HepG2 (cell line): ENCODE results near the gene TLE1.

Source experiments
- ELF1 ChIP-seq: sonication (generic); formaldehyde crosslinking; IDR thresholded peaks from 2 replicates; pipeline ENCODE4 v1.4.0; 2020; ENCODE audit warnings: missing genetic modification reagents
- GABPB1 ChIP-seq: IDR thresholded peaks from 2 replicates; pipeline ENCODE4 v1.6.1; 2016; ENCODE audit warnings: mild to moderate bottlenecking, missing genetic modification reagents, moderate library complexity, missing compliant biosample characterization
- HNRNPL ChIP-seq: fragments of 200-400 bp; formaldehyde crosslinking; IDR thresholded peaks from 2 replicates; pipeline ENCODE4 v1.6.1; 2017; ENCODE audit warnings: mild to moderate bottlenecking, low read depth, low read length
- KLF12 ChIP-seq: sonication (generic); formaldehyde crosslinking; IDR thresholded peaks from 2 replicates; pipeline ENCODE4 v1.4.0; 2020; ENCODE audit warnings: missing genetic modification reagents, borderline replicate concordance
- MYC ChIP-seq: sonication (generic); formaldehyde crosslinking; IDR thresholded peaks from 2 replicates; pipeline ENCODE4 v1.9.0; 2021; ENCODE audit warnings: missing genetic modification reagents, borderline replicate concordance
- NFIB ChIP-seq: sonication (generic); formaldehyde crosslinking; IDR thresholded peaks from 2 replicates; pipeline ENCODE4 v1.9.0; 2021; ENCODE audit warnings: missing genetic modification reagents, mild to moderate bottlenecking, borderline replicate concordance
- NKX3-1 ChIP-seq: sonication (generic); formaldehyde crosslinking; IDR thresholded peaks from 2 replicates; pipeline ENCODE4 v1.5.0; 2020; ENCODE audit warnings: missing genetic modification reagents
- NR2C2 ChIP-seq: sonication (generic); formaldehyde crosslinking; IDR thresholded peaks from 2 replicates; pipeline ENCODE4 v1.4.0; 2020; ENCODE audit warnings: missing genetic modification reagents, mild to moderate bottlenecking, moderate library complexity, borderline replicate concordance
- POLR2A ChIP-seq, 2 experiments: IDR thresholded peaks; 2 replicates each; pipeline ENCODE4 v1.6.1; 2011; ENCODE audit warnings: low read depth in 2 of 2, low read length in 2 of 2, mild to moderate bottlenecking in 1 of 2, moderate library complexity in 1 of 2; ENCODE audit not compliant: insufficient read depth in 1 of 2
- SOX13 ChIP-seq, 3 experiments: fragments of 450-650 bp in 1 of 3; sonication (generic) in 1 of 3; formaldehyde crosslinking in 1 of 3; IDR thresholded peaks in 2 of 3; conservative IDR thresholded peaks in 1 of 3; 2 replicates each; pipeline versions ENCODE4 v1.5.0 to v1.6.1; 2016 to 2020; ENCODE audit warnings: antibody characterized with exemption in 1 of 3, mild to moderate bottlenecking in 1 of 3, missing compliant biosample characterization in 1 of 3, missing genetic modification reagents in 1 of 3, moderate library complexity in 1 of 3
- ZNF33B ChIP-seq: sonication (generic); formaldehyde crosslinking; IDR thresholded peaks from 2 replicates; pipeline ENCODE4 v1.5.1; 2020; ENCODE audit warnings: mild to moderate bottlenecking, missing genetic modification reagents
- TF ChIP-seq, protein P1 (sequence below): IDR thresholded peaks from 2 replicates; pipeline ENCODE4 v1.6.1; 2016; ENCODE audit warnings: mild to moderate bottlenecking
- TF ChIP-seq, protein P2 (sequence below): sonication (generic); formaldehyde crosslinking; IDR thresholded peaks from 2 replicates; pipeline ENCODE4 v1.8.1; 2022; ENCODE audit warnings: mild to moderate bottlenecking, missing genetic modification reagents

DNA sequence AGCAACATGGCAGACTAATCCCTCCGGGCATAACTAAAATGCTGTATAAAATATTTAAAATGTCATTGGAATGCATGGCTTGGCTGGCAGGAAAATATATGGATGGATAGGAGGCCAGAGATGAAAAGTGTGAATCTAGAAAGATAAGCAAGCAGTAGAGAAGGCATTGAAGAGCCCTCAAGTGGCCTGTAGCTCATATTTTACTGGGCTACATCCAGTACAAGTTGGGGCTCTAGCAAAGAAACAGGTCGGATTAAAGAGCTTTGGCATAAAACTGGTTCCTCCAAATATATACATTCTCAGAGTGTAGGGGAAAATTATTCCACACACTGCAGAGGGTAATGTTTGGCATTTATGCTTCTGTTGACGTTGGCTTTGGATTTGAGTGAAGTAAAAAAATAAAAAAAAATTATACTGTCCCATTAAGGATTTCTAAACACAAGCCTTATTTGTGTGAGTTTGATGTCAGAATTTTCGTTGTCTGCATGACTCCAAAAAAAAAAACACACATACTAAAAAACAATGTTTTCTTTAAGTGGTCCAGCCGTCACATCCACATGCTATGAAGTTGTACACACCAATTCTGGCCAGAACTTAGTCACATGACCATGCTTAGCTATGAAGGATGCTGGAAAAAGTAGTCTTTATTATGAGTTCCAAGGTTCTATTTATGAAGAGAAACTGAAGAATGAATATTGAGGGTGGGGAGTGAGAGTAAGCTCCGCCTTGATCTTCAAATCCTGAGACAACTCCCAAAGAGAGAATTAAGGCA is 147.0 kb downstream of the TLE1 start:
- TF ChIP-seq POLR2A (IDR thresholded peaks at IDR 0.05; ENCODE audit: insufficient read depth in 1 of 2, low read depth in 2 of 2, low read length in 2 of 2) (no peak), ELF1 (CRISPR knock-in tag) (no peak), HNRNPL (no peak), GABPB1 (no peak), ZNF33B (no peak), KLF12 (no peak), NR2C2 (CRISPR knock-in tag) (no peak), SOX13 (IDR thresholded peaks at IDR 0.05) (no peak), SOX13 (CRISPR knock-in tag; conservative IDR thresholded peaks at IDR 0.05 in 1 of 2, IDR thresholded peaks at IDR 0.05 in 1 of 2) (no peak), MYC (CRISPR knock-in tag) (no peak), NFIB (CRISPR knock-in tag) (no peak), NKX3-1 (CRISPR knock-in tag) (no peak)
- TF ChIP-seq, protein P1, sequence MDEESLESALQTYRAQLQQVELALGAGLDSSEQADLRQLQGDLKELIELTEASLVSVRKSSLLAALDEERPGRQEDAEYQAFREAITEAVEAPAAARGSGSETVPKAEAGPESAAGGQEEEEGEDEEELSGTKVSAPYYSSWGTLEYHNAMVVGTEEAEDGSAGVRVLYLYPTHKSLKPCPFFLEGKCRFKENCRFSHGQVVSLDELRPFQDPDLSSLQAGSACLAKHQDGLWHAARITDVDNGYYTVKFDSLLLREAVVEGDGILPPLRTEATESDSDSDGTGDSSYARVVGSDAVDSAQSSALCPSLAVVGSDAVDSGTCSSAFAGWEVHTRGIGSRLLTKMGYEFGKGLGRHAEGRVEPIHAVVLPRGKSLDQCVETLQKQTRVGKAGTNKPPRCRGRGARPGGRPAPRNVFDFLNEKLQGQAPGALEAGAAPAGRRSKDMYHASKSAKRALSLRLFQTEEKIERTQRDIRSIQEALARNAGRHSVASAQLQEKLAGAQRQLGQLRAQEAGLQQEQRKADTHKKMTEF = no peak
- TF ChIP-seq, protein P2, sequence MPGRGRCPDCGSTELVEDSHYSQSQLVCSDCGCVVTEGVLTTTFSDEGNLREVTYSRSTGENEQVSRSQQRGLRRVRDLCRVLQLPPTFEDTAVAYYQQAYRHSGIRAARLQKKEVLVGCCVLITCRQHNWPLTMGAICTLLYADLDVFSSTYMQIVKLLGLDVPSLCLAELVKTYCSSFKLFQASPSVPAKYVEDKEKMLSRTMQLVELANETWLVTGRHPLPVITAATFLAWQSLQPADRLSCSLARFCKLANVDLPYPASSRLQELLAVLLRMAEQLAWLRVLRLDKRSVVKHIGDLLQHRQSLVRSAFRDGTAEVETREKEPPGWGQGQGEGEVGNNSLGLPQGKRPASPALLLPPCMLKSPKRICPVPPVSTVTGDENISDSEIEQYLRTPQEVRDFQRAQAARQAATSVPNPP = no peak
